H7 (cell line): Measurements from ENCODE around the gene HLA-B. TPM values are rescaled to one million over a fixed set of nuclear protein-coding genes. Genes with fewer than 3 reads are reported as not detected.

ENCODE experiments used
- DNase-seq: peaks from one replicate; pipeline ENCODE4 v3.0.0; 2012
- H3K27me3 ChIP-seq: 2 replicates; pipeline ENCODE4 v1.6.0; 2011; ENCODE audit warnings: mild to moderate bottlenecking, low read length; ENCODE audit not compliant: control insufficient read depth, insufficient read depth
- H3K36me3 ChIP-seq: replicated peaks from 2 replicates; pipeline ENCODE4 v1.5.1; 2011; ENCODE audit warnings: low read length; ENCODE audit not compliant: control insufficient read depth, insufficient read depth
- H3K4me3 ChIP-seq: 2 replicates; pipeline ENCODE4 v1.5.1; 2011; ENCODE audit warnings: low read depth, mild to moderate bottlenecking, control low read depth, low read length, moderate library complexity; ENCODE audit not compliant: insufficient read depth
- total RNA-seq: library from RNA; depleted of rRNA; stranded (reverse); fragments of >200 nt; shearing (Covaris generic); gene quantifications from 2 replicates; pipeline ENCODE4 v1.2.3, GENCODE V29; 2014

The HLA-B gene
- total RNA-seq, 1 experiment from 2014 or later = 7.3 TPM

- H3K36me3 ChIP-seq = no peaks in the 10 kb centered on the region
- no peak for DNase-seq
- H3K27me3 ChIP-seq = peaks cover 8% of the 10 kb centered on the region; the same call in 1 of the 2 replicates
- no peak overlapping the region for H3K4me3 ChIP-seq
Measured at GRCh38 chr6:31368461-31368860, 11.5 kb upstream of the HLA-B start.

GRCh38 chr6:31366693-31367470, 9.9 kb upstream of the HLA-B start:
- Histone ChIP-seq H3K4me3 (peak overlapping the region; percentile 4; the same call in 1 of the 2 replicates), H3K27me3 (peaks cover 9% of the 10 kb centered on the region; the same call in 1 of the 2 replicates), H3K36me3 (no peaks in the 10 kb centered on the region)
- DNase-seq = peak; percentile 87

- Histone ChIP-seq H3K27me3 (peaks cover 9% of the 10 kb centered on the region; the same call in 1 of the 2 replicates), H3K36me3 (no peaks in the 10 kb centered on the region), H3K4me3 (no peak overlapping the region)
- DNase-seq = no peak
Measured at GRCh38 chr6:31365864-31366263, 8.9 kb upstream of the HLA-B start.

GRCh38 chr6:31363811-31364210, 6.8 kb upstream of the HLA-B start:
- DNase-seq = no peak
- Histone ChIP-seq H3K27me3 (peaks cover 18% of the 10 kb centered on the region), H3K36me3 (no peaks in the 10 kb centered on the region)

GRCh38 chr6:31362751-31363150, 5.8 kb upstream of the HLA-B start:
- no peaks in the 10 kb centered on the region for H3K36me3 ChIP-seq
- H3K27me3 ChIP-seq = peaks cover 27% of the 10 kb centered on the region
- no peak for DNase-seq
- no peak overlapping the region for H3K4me3 ChIP-seq

More at GRCh38 chr6:31363811-31364210, 6.8 kb upstream of the HLA-B start:
- no peak overlapping the region for H3K4me3 ChIP-seq

- Histone ChIP-seq H3K4me3 (no peak overlapping the region), H3K36me3 (no peaks in the 10 kb centered on the region; the same call in 1 of the 2 replicates), H3K27me3 (peaks cover 48% of the 10 kb centered on the region)
- DNase-seq = no peak
Measured at GRCh38 chr6:31359581-31359980, 2.6 kb upstream of the HLA-B start.

GRCh38 chr6:31358302-31358701, 1.3 kb upstream of the HLA-B start:
- H3K27me3 ChIP-seq = peaks cover 56% of the 10 kb centered on the region

GRCh38 chr6:31357886-31358285, 907 bp upstream of the HLA-B start:
- Histone ChIP-seq H3K27me3 (peaks cover 56% of the 10 kb centered on the region), H3K4me3 (no peak overlapping the region), H3K36me3 (no peaks in the 10 kb centered on the region; the same call in 1 of the 2 replicates)
- DNase-seq = no peak

More at GRCh38 chr6:31358302-31358701, 1.3 kb upstream of the HLA-B start:
- no peak overlapping the region for H3K4me3 ChIP-seq
- DNase-seq = no peak
- no peaks in the 10 kb centered on the region; the same call in 1 of the 2 replicates for H3K36me3 ChIP-seq

GRCh38 chr6:31356216-31356945, 598 bp downstream of the HLA-B start:
- DNase-seq = peak; percentile 77
- Histone ChIP-seq H3K27me3 (peaks cover 56% of the 10 kb centered on the region), H3K36me3 (no peaks in the 10 kb centered on the region; the same call in 1 of the 2 replicates), H3K4me3 (peak overlapping the region; percentile 50)

GRCh38 chr6:31355583-31355948, 1.4 kb downstream of the HLA-B start:
- peaks cover 56% of the 10 kb centered on the region for H3K27me3 ChIP-seq
- no peak overlapping the region for H3K4me3 ChIP-seq
- DNase-seq = no peak
- H3K36me3 ChIP-seq = no peaks in the 10 kb centered on the region; the same call in 1 of the 2 replicates

- no peak for DNase-seq
- peaks cover 56% of the 10 kb centered on the region for H3K27me3 ChIP-seq
- H3K4me3 ChIP-seq = no peak overlapping the region
- no peaks in the 10 kb centered on the region; the same call in 1 of the 2 replicates for H3K36me3 ChIP-seq
Measured at GRCh38 chr6:31354864-31355582, 2.0 kb downstream of the HLA-B start.

- no peak for DNase-seq
- no peaks in the 10 kb centered on the region; the same call in 1 of the 2 replicates for H3K36me3 ChIP-seq
- H3K27me3 ChIP-seq = peaks cover 51% of the 10 kb centered on the region
- H3K4me3 ChIP-seq = no peak overlapping the region
Measured at GRCh38 chr6:31354158-31354863, 2.7 kb downstream of the HLA-B start.

- DNase-seq = no peak
- no peak overlapping the region for H3K4me3 ChIP-seq
- H3K36me3 ChIP-seq = no peaks in the 10 kb centered on the region; the same call in 1 of the 2 replicates
- H3K27me3 ChIP-seq = peaks cover 44% of the 10 kb centered on the region
Measured at GRCh38 chr6:31353384-31353945, 3.5 kb downstream of the HLA-B start.
